A549 treated with GW870086 at 1 μM for 4 hours (cell line): ENCODE measurements around the gene DDX25. TPM values are rescaled to one million over a fixed set of nuclear protein-coding genes. Genes with fewer than 3 reads are reported as not detected.

ENCODE experiments used
- total RNA-seq: library from RNA; stranded (reverse); fragments of 200-300 nt; extraction: Qiagen RNA extraction; gene quantifications from 5 replicates; pipeline ENCODE4 v1.2.3, GENCODE V29; 2022; ENCODE audit warnings: low read depth

The DDX25 gene
- not detected in 5 replicates for total RNA-seq

GRCh38 chr11:125903711-125904659, at the start of gene DDX25:
Gene DDX25 (plus strand): TSS chr11:125904508. CDS start chr11:125904518, 10 bp downstream.

GRCh38 chr11:125887373-125888324, 16.7 kb upstream of the DDX25 start, which contains the start of gene HYLS1:
Gene HYLS1 (plus strand): TSS chr11:125887668. CDS start chr11:125899369, 11,701 bp downstream.

GRCh38 chr11:125902927-125903710, 1.2 kb upstream of the DDX25 start, which contains the start of gene PUS3:
Gene PUS3 (minus strand): TSS chr11:125903206. CDS start chr11:125896284, 6,922 bp downstream.

GRCh38 chr11:125945797-125946520, 41.7 kb downstream of the DDX25 start, which contains the start of gene VSIG10L2:
Gene VSIG10L2 (plus strand): TSS chr11:125946044. CDS start chr11:125946056, 12 bp downstream.

Other genes with a start within 250 kb of the DDX25 start
- gene ACRV1, start 223.7 kb upstream of the DDX25 start, total RNA-seq = not detected in 5 replicates
- not detected in 5 replicates for gene PATE1, start 158.2 kb upstream of the DDX25 start, total RNA-seq
- gene PATE2, start 125.7 kb upstream of the DDX25 start, total RNA-seq = not detected in 5 replicates
- not detected in 5 replicates for gene PATE3, start 116.4 kb upstream of the DDX25 start, total RNA-seq
- not detected in 5 replicates for gene PATE4, start 71.2 kb upstream of the DDX25 start, total RNA-seq
- gene HYLS1, start 16.8 kb upstream of the DDX25 start, total RNA-seq = 11.7 to 13.6 TPM (median 12.9 TPM) in 5 replicates
- gene PUS3, start 1.3 kb upstream of the DDX25 start, total RNA-seq = 5.9 to 12.4 TPM (median 8.1 TPM) in 5 replicates
- gene VSIG10L2, start 41.5 kb downstream of the DDX25 start, total RNA-seq = 0.12 TPM in 1 of 5 replicates, not detected in the others
- 1.8 to 2.7 TPM (median 2.0 TPM) in 5 replicates for gene CDON, start 158.4 kb downstream of the DDX25 start, total RNA-seq